HFF-Myc (cell line): ENCODE results near the gene DRAXIN.

ENCODE experiments used
- DNase-seq: peaks from one replicate; pipeline ENCODE4 v3.0.0-alpha.2; 2011; ENCODE audit warnings: low read depth; ENCODE audit errors: extremely low read depth
- H3K4me3 ChIP-seq: replicated peaks from 2 replicates; pipeline ENCODE4 v1.5.1; 2011; ENCODE audit warnings: low read depth, mild to moderate bottlenecking, control low read depth, low read length
- TF ChIP-seq, protein P1 (sequence below): IDR thresholded peaks from 2 replicates; pipeline ENCODE4 v1.5.1; 2012; ENCODE audit warnings: mild to moderate bottlenecking, low read depth, low read length, control low read depth; ENCODE audit errors: missing control alignments

DRAXIN gene

DNA sequence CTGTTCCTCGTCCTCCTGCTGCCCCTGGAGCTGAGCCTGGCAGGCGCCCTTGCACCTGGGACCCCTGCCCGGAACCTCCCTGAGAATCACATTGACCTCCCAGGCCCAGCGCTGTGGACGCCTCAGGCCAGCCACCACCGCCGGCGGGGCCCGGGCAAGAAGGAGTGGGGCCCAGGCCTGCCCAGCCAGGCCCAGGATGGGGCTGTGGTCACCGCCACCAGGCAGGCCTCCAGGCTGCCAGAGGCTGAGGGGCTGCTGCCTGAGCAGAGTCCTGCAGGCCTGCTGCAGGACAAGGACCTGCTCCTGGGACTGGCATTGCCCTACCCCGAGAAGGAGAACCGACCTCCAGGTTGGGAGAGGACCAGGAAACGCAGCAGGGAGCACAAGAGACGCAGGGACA, 14.8 kb downstream of the DRAXIN start:
- no peak overlapping the region for H3K4me3 ChIP-seq
- TF ChIP-seq, protein P1, sequence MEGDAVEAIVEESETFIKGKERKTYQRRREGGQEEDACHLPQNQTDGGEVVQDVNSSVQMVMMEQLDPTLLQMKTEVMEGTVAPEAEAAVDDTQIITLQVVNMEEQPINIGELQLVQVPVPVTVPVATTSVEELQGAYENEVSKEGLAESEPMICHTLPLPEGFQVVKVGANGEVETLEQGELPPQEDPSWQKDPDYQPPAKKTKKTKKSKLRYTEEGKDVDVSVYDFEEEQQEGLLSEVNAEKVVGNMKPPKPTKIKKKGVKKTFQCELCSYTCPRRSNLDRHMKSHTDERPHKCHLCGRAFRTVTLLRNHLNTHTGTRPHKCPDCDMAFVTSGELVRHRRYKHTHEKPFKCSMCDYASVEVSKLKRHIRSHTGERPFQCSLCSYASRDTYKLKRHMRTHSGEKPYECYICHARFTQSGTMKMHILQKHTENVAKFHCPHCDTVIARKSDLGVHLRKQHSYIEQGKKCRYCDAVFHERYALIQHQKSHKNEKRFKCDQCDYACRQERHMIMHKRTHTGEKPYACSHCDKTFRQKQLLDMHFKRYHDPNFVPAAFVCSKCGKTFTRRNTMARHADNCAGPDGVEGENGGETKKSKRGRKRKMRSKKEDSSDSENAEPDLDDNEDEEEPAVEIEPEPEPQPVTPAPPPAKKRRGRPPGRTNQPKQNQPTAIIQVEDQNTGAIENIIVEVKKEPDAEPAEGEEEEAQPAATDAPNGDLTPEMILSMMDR = no peak
- no peak for DNase-seq

DNA sequence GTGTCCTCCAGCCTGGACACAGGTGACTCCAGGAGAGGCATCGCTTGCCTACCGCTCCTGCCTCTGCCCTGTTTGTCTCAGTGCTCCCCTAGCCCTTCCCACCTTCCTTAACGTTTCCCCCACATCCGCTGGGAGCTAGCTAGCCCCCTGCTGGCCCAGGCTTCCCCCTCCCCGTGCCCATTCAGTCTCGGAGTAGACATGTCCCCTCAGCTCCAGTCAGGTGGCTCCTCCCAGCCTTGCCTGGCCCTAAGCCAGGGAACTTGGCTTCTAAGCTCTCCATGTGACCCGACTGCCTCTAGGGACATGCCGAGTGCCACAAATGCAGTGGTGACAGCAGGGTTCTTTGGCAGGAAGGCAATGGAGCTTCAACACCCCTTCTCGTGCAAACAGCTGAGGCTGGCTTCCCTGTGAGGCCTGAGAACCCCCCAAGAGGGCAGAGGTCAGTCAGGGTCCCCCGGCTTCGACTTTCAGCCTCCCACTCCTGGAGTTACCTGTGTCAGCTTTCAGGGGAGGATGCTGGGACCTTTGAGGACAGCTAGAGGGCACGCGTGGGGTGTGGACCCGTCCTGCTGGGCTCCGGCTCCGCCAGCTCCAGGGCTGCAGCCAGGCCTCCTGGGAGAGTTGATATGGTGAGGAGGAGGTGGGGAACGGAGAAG, 16.2 kb downstream of the DRAXIN start:
- no peak for DNase-seq
- TF ChIP-seq, protein P1 = no peak

DNA sequence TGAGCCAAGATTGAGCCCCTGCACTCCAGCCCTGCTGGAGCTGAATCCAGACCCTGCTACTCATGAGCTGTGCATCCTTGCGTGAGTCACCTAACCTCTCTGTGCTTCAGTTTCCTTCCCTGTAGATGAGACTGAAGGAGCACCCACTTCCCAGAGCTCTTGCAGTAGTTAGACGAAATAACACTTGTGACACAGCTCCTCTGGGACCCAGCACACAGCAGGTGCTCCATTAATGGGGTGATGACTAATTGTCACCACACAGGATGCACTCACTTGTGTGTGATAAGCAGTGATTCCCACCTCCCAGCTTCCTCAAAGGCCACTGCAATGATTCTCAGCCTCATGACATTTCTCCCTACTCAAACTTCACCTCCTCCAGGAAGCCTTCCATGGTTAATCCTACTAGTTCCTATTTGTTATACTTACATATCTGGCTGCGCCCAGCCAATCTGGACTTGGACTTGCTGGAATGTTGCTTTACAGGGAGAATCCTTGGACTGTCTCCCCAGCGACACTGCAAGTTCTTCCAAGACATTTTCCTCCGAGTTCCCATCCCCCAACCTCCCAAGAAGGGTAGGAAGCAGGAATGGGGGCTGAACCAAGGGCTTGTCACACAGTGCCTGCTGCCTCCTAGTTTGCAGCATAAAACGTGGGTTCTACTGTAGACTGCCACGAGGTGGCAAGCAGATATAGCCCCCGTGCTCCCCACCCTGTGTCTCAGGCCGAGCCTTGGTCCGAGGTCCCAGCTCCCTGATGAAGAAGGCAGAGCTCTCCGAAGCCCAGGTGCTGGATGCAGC, 17.2 kb downstream of the DRAXIN start:
- H3K4me3 ChIP-seq = no peak overlapping the region
- no peak for DNase-seq
- TF ChIP-seq, protein P1 = no peak

More for the DNA sequence above, 16.2 kb downstream of the DRAXIN start:
- no peak overlapping the region for H3K4me3 ChIP-seq

DNA sequence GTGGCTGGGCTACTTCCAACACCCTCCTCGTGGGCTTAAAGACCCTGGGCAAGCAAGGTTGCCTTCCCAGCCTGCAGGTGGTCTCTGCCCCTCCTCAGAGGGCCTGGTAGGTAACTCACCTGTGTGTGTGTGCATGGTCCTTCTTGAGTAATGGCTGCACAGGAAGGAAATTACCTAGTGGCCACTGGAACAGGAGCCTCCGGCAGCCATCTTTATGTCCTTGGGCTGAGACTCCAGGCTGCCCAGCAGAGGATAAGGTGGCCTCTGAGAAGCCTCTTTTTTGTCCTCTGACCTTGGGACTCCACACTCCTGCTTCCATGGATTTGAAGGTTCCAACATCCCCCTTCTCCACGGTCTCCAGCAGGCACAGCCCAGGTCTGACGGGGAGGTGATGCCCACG, 20.0 kb downstream of the DRAXIN start:
- TF ChIP-seq, protein P1 = no peak
- H3K4me3 ChIP-seq = no peak overlapping the region
- no peak for DNase-seq

DNA sequence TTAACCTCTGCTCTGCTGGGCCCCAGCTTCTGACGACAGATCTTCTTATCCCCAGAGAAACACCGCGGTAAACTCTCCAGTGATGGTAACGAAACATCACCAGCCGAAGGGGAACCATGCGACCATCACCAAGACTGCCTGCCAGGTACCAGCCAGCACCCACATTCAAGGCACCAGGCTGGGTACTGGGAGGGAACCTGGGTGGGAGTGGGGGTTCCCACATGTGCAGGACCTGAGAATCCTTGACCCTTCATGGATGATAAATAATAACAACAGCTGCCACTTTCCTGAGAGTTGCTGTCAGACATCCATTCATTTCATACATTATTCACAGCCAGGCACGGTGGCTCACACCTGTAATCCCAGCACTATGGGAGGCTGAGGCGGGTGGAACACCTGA, 20.8 kb downstream of the DRAXIN start:
- DNase-seq = no peak
- no peak overlapping the region for H3K4me3 ChIP-seq
- TF ChIP-seq, protein P1 = no peak

DNA sequence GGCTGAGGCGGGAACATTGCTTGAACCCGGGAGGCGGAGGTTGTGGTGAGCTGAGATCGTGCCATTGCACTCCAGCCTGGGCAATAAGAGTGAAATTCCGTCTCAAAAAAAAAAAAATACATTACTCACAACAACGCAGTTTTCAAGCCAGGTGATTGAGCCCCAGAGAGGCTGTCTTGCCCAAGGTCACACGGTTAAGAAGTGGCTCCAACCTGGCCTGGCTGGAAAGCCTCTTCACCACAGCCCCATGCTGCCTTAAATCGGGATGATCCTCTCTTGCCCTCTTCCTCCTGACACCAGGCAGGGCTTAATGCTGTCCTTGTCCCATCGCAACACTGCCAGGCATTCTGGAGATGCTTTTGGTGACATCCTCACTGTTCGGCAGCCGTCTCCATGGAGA, 21.6 kb downstream of the DRAXIN start:
- no peak overlapping the region for H3K4me3 ChIP-seq
- TF ChIP-seq, protein P1 = no peak

More for the DNA sequence above, 21.6 kb downstream of the DRAXIN start:
- no peak for DNase-seq
